Neural cell (in vitro differentiated cells): ENCODE data around the gene ENPP5. TPM values are rescaled to one million over a fixed set of nuclear protein-coding genes. Genes with fewer than 3 reads are reported as not detected.

ENCODE experiments used
- H2AFZ ChIP-seq: fragments of 200-600, 300-800 bp; sonication (generic), shearing (Covaris generic); 2 replicates; pipeline ENCODE4 v1.6.0; 2014; ENCODE audit warnings: low read depth, mild to moderate bottlenecking, antibody characterized with exemption, low read length, moderate library complexity
- H3F3A ChIP-seq: fragments of 200-600 bp; shearing (Covaris generic); 2 replicates; pipeline ENCODE4 v1.6.1; 2016; ENCODE audit warnings: mild to moderate bottlenecking, moderate library complexity, mixed read lengths, antibody characterized with exemption, low read length; ENCODE audit not compliant: insufficient read depth, poor library complexity, severe bottlenecking
- H3K27ac ChIP-seq: fragments of 200-600, 300-800 bp; sonication (generic), shearing (Covaris generic); 2 replicates; pipeline ENCODE4 v1.5.1; 2014; ENCODE audit warnings: mild to moderate bottlenecking, low read length, moderate library complexity
- H3K27me3 ChIP-seq: fragments of 300-800, 200-600 bp; sonication (generic), shearing (Covaris generic); 2 replicates; pipeline ENCODE4 v1.6.0; 2014; ENCODE audit warnings: mild to moderate bottlenecking, low read depth, low read length, moderate library complexity; ENCODE audit not compliant: insufficient read depth
- H3K36me3 ChIP-seq: fragments of 300-800, 200-600 bp; sonication (generic), shearing (Covaris generic); 2 replicates; pipeline ENCODE4 v1.5.1; 2014; ENCODE audit warnings: mild to moderate bottlenecking, antibody characterized with exemption, low read length, moderate library complexity; ENCODE audit not compliant: insufficient read depth
- H3K4me2 ChIP-seq: fragments of 300-800, 200-600 bp; sonication (generic), shearing (Covaris generic); 2 replicates; pipeline ENCODE4 v1.6.0; 2014; ENCODE audit warnings: mild to moderate bottlenecking, low read length
- H3K4me3 ChIP-seq: fragments of 300-800, 200-600 bp; sonication (generic), shearing (Covaris generic); 2 replicates; pipeline ENCODE4 v1.5.1; 2014; ENCODE audit warnings: mild to moderate bottlenecking, low read length, moderate library complexity
- H3K79me2 ChIP-seq: fragments of 200-600 bp; shearing (Covaris generic); replicated peaks from 2 replicates; pipeline ENCODE4 v1.6.0; 2014; ENCODE audit warnings: mild to moderate bottlenecking, low read length, moderate library complexity; ENCODE audit not compliant: insufficient read depth
- H3K9ac ChIP-seq: fragments of 300-800, 200-600 bp; sonication (generic), shearing (Covaris generic); 2 replicates; pipeline ENCODE4 v1.6.1; 2016; ENCODE audit warnings: mild to moderate bottlenecking, low read length, mixed read lengths
- H3K9me2 ChIP-seq: fragments of 200-600 bp; shearing (Covaris generic); 2 replicates; pipeline ENCODE4 v1.6.1; 2016; ENCODE audit warnings: mild to moderate bottlenecking, low read length, mixed read lengths; ENCODE audit not compliant: insufficient read depth
- H3K9me3 ChIP-seq: fragments of 200-600, 300-800 bp; sonication (generic), shearing (Covaris generic); 2 replicates; pipeline ENCODE4 v1.6.1; 2016; ENCODE audit warnings: mild to moderate bottlenecking, mixed run types, low read length, moderate library complexity, mixed read lengths
- H4K20me1 ChIP-seq: fragments of 200-600 bp; shearing (Covaris generic); 2 replicates; pipeline ENCODE4 v1.6.1; 2016; ENCODE audit warnings: mild to moderate bottlenecking, mixed run types; ENCODE audit not compliant: insufficient read depth
- EP300 ChIP-seq: fragments of 450-650 bp; conservative IDR thresholded peaks from 2 replicates; pipeline ENCODE4 v1.6.1; 2014; ENCODE audit warnings: antibody characterized with exemption, mild to moderate bottlenecking, moderate library complexity; ENCODE audit not compliant: poor library complexity, severe bottlenecking
- EZH2 ChIP-seq: fragments of 200-600, 300-800 bp; shearing (Covaris generic), sonication (generic); IDR thresholded peaks from 2 replicates; pipeline ENCODE4 v1.6.1; 2014; ENCODE audit warnings: antibody characterized with exemption, low read length, borderline replicate concordance, mild to moderate bottlenecking; ENCODE audit not compliant: insufficient read depth, poor library complexity, severe bottlenecking
- MXI1 ChIP-seq: fragments of 450-650 bp; conservative IDR thresholded peaks from 2 replicates; pipeline ENCODE4 v1.6.1; 2014; ENCODE audit warnings: antibody characterized with exemption, mild to moderate bottlenecking; ENCODE audit not compliant: poor library complexity, severe bottlenecking
- POLR2AphosphoS5 ChIP-seq: IDR thresholded peaks from 2 replicates; pipeline ENCODE4 v1.6.1; 2012
- RAD21 ChIP-seq: fragments of 450-650 bp; conservative IDR thresholded peaks from 2 replicates; pipeline ENCODE4 v1.6.1; 2014; ENCODE audit warnings: antibody characterized with exemption, mild to moderate bottlenecking, moderate library complexity
- REST ChIP-seq: IDR thresholded peaks from 2 replicates; pipeline ENCODE4 v1.6.1; 2012; ENCODE audit warnings: borderline replicate concordance
- SMC3 ChIP-seq: fragments of 450-650 bp; conservative IDR thresholded peaks from 2 replicates; pipeline ENCODE4 v1.6.1; 2014; ENCODE audit warnings: antibody characterized with exemption, mild to moderate bottlenecking, moderate library complexity; ENCODE audit not compliant: poor library complexity
- TAF1 ChIP-seq: IDR thresholded peaks from 2 replicates; pipeline ENCODE4 v1.6.1; 2012; ENCODE audit warnings: low read depth
- polyA plus RNA-seq: library from polyadenylated mRNA; depleted of rRNA; stranded (reverse); fragments of >200 nt; gene quantifications from 2 replicates; pipeline ENCODE4 v1.2.3, GENCODE V29; 2014
- TF ChIP-seq, protein P1 (sequence below): fragments of 450-650 bp; IDR thresholded peaks from 2 replicates; pipeline ENCODE4 v1.5.1; 2014; ENCODE audit warnings: antibody characterized with exemption, mild to moderate bottlenecking, moderate library complexity; ENCODE audit not compliant: poor library complexity, severe bottlenecking

Gene ENPP5
- polyA plus RNA-seq, 1 donor from 2014 or later, result 1.1 TPM

- Histone ChIP-seq H4K20me1 (no peaks in the 10 kb centered on the region), H3K9me2 (no peaks in the 10 kb centered on the region), H3K4me3 (no peak overlapping the region), H3F3A (no peaks in the 10 kb centered on the region), H3K4me2 (no peak overlapping the region), H3K9ac (no peak overlapping the region), H3K79me2 (no peaks in the 10 kb centered on the region), H3K9me3 (no peaks in the 10 kb centered on the region), H3K27ac (no peak overlapping the region), H3K27me3 (no peaks in the 10 kb centered on the region), H3K36me3 (no peaks in the 10 kb centered on the region), H2AFZ (no peak overlapping the region)
- no peak for TF ChIP-seq TAF1
- no peak for TF ChIP-seq REST
- TF ChIP-seq EP300, result no peak
- no peak for TF ChIP-seq MXI1
- TF ChIP-seq, protein P1, sequence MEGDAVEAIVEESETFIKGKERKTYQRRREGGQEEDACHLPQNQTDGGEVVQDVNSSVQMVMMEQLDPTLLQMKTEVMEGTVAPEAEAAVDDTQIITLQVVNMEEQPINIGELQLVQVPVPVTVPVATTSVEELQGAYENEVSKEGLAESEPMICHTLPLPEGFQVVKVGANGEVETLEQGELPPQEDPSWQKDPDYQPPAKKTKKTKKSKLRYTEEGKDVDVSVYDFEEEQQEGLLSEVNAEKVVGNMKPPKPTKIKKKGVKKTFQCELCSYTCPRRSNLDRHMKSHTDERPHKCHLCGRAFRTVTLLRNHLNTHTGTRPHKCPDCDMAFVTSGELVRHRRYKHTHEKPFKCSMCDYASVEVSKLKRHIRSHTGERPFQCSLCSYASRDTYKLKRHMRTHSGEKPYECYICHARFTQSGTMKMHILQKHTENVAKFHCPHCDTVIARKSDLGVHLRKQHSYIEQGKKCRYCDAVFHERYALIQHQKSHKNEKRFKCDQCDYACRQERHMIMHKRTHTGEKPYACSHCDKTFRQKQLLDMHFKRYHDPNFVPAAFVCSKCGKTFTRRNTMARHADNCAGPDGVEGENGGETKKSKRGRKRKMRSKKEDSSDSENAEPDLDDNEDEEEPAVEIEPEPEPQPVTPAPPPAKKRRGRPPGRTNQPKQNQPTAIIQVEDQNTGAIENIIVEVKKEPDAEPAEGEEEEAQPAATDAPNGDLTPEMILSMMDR, result no peak
- TF ChIP-seq EZH2, result no peak
Observed at GRCh38 chr6:46216879-46217278, 46.1 kb upstream of the ENPP5 start.

DNA sequence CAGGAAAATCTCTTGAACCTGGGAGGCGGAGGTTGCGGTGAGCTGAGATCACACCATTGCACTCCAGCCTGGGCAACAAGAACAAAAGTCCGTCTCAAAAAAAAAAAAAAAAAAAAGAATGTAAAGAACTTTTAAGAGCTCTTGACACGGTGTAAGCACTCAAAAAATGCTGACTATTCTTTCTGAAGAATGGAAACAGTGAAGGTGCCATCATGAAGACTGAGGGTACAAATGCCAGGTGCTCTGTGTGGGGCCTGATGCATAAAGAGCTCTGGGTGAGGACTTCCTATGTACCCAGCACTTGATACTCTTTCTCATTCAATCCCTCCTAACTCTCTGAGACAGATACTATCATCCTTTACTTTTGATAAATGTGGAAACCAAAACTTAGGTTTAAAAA, 45.0 kb upstream of the ENPP5 start:
- Histone ChIP-seq H3K4me2 (no peak overlapping the region), H3K9ac (no peak overlapping the region), H3K27ac (no peak overlapping the region), H3K4me3 (no peak overlapping the region), H3K79me2 (no peaks in the 10 kb centered on the region), H3K27me3 (no peaks in the 10 kb centered on the region), H3F3A (no peaks in the 10 kb centered on the region), H4K20me1 (no peaks in the 10 kb centered on the region), H3K9me3 (no peaks in the 10 kb centered on the region), H3K36me3 (no peaks in the 10 kb centered on the region), H2AFZ (no peak overlapping the region), H3K9me2 (no peaks in the 10 kb centered on the region)
- TF ChIP-seq SMC3 (no peak), TAF1 (no peak), EZH2 (no peak), MXI1 (no peak)

GRCh38 chr6:46215213-46215612, 44.4 kb upstream of the ENPP5 start:
- TF ChIP-seq TAF1 (no peak), RAD21 (no peak), MXI1 (no peak), REST (no peak), EZH2 (no peak), SMC3 (no peak), EP300 (no peak), POLR2AphosphoS5 (no peak)
- TF ChIP-seq, protein P1, result no peak
- Histone ChIP-seq H3K79me2 (no peaks in the 10 kb centered on the region), H3K27ac (no peak overlapping the region), H3F3A (no peaks in the 10 kb centered on the region), H3K4me3 (no peak overlapping the region), H4K20me1 (no peaks in the 10 kb centered on the region), H3K27me3 (no peaks in the 10 kb centered on the region), H2AFZ (no peak overlapping the region), H3K4me2 (no peak overlapping the region), H3K9me2 (no peaks in the 10 kb centered on the region), H3K9ac (no peak overlapping the region), H3K9me3 (no peaks in the 10 kb centered on the region), H3K36me3 (no peaks in the 10 kb centered on the region)
